NCI-H526 treated with DMSO at 0.1 percent for 48 hours (cell line): ENCODE results near the gene FYCO1.
A peak's percentile ranks its signal among the peaks of the same experiment; 100 is the strongest.

Experiments
- DNase-seq: peaks from one replicate; lab custom pipeline; 2025; lab: John Stamatoyannopoulos, UW

FYCO1 gene

GRCh38 chr3:45943207-45943846 is 52.3 kb downstream of the FYCO1 start, which contains the start of gene CXCR6:
CXCR6 (plus strand) TSS chr3:45943464; CDS start chr3:45946482, 3,018 bp downstream.
- no peak for DNase-seq

DNA sequence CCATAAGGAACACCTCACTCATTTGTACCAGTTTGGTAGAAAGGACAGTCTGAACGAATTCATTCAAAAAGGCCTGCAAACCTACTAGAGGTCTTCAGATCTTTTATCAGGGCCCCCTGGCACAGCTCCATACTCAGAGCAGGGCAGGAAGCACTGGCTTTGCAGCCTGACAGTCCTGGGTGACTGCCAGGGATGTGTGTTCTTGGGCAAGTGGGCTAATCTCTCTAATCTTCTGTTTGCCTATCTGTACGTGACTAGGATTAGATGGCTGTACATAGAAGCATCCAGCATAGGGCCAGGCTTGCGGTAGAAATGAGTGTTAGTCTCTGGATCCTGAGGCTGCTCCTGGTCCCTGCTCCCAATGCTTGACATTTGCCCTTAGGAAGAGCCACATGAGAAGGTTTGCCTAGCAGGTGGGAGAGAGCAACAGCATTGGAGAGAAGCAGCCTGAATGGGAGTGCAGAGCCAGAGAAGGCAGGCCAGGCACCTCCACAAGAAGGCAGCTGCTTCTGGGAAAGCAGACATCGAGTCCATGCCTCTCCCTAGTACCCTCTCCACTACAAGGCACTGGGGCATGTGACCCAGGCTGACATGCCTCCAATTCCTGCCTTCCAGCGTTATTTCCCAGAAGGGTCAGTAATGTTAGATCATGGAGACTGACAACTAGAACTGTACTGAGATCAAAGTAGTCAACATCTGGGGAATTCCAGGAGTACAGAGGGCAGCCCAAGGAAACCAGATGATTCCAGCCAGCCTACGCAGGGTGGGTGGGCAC is 53.4 kb downstream of the FYCO1 start:
- DNase-seq = no peak

GRCh38 chr3:45940781-45941365 is 54.8 kb downstream of the FYCO1 start:
- no peak for DNase-seq

DNA sequence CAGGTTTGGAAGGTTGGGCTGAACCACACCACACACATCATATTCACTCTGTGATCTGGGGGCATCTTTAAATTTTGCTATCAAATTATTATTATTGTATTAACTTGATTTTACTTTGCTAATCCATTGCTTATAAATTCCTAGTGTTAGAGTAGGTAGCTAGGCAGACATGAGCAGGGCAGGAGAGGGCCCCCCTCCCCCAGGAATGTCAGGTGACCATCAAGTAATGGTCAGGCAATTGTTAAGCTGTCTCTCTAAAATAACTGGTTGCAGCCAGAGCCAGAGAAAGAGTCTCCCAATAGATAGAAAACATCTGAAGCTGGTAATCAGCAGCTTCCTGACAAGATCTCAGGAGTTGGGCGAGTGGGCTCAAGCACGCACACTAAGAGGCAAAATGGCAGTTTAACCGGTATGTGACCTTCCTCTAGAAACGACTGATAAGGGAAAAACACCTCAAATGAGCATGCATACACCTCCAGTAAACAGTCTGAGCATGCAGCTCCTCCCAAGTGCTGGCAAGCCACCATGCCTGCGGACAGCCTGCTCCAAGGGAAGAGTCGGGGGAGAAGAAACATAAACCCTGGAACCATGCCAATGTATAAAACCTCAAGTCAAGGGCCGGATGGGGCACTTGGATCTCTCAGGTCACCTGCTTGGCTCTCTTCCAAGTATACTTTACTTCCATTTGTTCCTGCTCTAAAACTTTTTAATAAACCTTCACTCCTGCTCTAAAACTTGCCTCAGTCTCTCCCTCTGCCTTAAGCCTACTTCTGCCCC is 55.4 kb downstream of the FYCO1 start:
- no peak for DNase-seq

DNA sequence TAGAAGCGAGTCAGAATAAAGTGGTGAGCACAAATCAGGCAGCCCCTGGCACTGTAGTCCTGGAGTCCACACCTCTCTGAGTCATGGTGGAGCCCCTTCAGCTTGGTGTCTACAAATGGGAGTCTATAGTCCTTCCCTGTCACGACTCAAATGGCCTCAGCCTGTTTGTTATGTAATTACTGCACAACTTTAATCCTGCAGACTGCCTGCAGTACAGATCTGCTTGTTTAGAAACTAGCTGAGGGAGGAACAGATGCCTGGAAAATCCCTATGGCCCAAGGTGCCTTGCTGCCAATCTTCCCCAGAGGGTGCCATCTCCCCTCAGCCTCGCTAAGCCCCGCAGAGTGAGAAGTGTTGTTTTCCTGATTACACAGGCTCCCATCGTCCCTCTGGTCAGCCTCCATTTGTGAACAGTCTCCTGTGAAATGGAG is 56.3 kb downstream of the FYCO1 start:
- DNase-seq = no peak

- DNase-seq = peak; percentile 65
These were observed 56.8 kb downstream of the FYCO1 start for GRCh38 chr3:45938864-45939263.

- no peak for DNase-seq
These were observed 57.6 kb downstream of the FYCO1 start for GRCh38 chr3:45938043-45938435.

- DNase-seq = no peak
These were observed 58.2 kb downstream of the FYCO1 start for GRCh38 chr3:45937206-45938042.

DNA sequence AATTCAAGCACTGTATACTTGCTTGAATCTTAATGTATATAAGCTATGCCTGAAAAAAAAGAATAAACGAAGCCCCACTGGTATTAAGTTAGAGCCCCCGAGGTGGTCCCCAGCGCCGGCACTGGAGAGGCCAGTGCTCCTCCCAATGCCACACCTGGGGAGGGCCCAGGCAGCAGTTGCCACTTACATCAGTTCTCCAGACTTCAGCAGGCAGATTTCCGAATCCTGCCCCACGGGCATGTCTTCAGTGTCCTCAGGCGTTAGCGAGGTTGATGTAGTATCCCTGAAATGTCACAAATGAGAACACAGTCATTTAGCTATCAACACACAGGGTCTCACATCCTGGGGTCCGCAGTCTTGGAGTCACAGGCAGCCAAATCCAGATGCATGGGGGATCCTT is 59.4 kb downstream of the FYCO1 start:
- DNase-seq = no peak

- no peak for DNase-seq
These were observed 62.0 kb downstream of the FYCO1 start for GRCh38 chr3:45933591-45933990.

GRCh38 chr3:45932112-45932511 is 63.5 kb downstream of the FYCO1 start:
- DNase-seq = no peak

GRCh38 chr3:45931496-45931895 is 64.1 kb downstream of the FYCO1 start:
- DNase-seq = no peak

DNA sequence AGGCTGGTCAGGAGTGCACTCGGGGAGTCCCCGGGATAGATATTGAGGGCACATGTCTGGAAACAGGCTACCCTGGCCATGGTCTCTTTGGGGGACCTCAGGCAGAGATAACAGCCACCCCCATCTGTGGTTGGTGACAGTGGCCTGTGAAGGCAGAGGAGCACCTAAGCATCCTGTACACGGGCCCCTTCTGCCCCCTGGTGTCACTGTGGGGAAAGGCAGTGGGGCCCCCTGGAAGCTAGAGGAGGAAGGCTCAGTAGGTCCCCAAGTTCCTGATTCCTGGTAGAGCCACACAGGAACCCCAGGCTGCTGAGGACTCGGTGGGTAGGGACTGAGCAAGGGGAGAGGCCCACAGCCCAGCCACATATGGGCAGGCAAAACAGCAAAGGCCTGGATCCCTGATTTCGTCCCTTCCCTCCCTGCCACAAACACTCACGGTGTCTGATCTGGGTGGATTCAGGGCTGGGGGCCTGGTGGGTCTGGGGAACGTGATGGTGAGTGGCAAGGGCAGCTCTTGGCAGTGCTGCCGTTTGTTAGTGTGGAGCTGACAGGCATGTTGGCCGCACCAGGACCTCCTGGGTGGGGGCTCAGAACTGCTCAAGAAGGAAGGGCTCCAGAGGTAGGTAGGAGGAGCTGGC is 66.5 kb downstream of the FYCO1 start:
- no peak for DNase-seq

DNA sequence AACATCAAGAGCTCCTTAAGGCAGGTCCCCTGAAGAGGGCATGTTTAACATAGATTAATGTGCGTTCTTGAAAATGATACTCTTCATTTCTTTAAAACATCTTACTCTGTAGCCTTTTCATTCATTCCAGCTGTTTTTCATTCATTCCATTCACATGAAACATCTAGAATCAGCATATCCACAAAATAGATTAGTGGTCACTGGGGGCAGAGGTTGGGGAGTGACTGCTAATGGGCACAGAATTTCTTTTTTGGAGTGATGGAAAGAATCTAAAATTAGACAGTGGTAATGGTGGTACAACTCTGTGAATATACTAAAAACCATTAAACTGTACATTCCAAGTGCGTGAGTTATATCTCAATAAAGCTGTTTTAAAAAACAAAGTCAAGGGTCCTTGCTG is 67.7 kb downstream of the FYCO1 start:
- DNase-seq = no peak

- DNase-seq = no peak
These were observed 71.9 kb downstream of the FYCO1 start for GRCh38 chr3:45923755-45924154.

DNA sequence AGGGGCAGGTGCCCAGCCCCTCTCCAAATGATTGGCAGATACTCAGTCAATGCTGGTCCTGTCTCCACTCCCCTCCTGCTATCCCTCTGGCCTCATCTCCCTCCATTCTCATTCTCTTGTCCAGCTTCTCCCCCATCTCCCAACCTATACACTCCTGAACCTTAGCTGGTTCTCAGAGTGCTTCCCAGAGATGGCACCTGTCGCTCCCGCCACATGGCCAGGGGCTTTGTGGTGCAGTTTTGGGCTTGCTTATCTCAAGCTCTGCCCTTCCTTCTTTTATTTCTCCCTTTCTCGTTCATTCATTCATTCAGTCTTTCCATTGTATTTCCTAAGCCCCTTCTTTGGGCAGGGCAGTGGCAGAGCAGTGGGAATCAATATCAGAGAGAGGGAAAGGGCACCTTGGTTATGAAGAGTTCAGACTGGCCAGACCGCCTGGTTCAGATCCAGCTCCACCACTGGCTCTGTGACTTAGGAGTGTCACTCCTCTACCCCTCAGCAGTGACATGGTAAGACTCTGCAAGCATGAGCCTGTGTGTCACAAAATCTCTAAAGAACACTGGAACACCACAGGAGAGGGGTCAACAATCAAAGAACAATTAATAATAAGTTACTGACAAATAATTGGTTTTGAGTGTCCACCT is 72.6 kb downstream of the FYCO1 start:
- DNase-seq = no peak

DNA sequence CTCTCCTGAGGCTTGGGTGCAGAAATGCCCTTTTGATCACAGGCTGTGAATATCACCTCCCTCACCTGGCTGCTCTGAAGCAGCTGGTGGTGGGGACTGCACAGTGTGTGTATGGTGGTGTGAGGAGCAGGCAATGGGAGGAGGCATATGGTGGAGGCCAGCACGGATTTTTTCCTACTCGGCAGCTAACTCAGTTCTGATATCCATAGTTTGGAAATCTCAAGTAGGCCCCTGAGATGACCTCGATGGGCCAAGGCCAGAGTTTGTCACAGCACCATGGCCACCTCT is 73.6 kb downstream of the FYCO1 start:
- DNase-seq = no peak

GRCh38 chr3:45921158-45922038 is 74.2 kb downstream of the FYCO1 start:
- DNase-seq = no peak

GRCh38 chr3:45917146-45917898 is 78.3 kb downstream of the FYCO1 start:
- no peak for DNase-seq
